ENCODE data around the gene MORN3. TPM values are rescaled to one million over a fixed set of nuclear protein-coding genes. Genes with fewer than 3 reads are reported as not detected.

Gene MORN3
- total and polyA plus RNA-seq, 9 of the 15 experiments (the other 6 are each of a cell fraction or from before 2014, with no cell fraction given) = 0.09 to 0.27 (median 0.20) TPM

DNA sequence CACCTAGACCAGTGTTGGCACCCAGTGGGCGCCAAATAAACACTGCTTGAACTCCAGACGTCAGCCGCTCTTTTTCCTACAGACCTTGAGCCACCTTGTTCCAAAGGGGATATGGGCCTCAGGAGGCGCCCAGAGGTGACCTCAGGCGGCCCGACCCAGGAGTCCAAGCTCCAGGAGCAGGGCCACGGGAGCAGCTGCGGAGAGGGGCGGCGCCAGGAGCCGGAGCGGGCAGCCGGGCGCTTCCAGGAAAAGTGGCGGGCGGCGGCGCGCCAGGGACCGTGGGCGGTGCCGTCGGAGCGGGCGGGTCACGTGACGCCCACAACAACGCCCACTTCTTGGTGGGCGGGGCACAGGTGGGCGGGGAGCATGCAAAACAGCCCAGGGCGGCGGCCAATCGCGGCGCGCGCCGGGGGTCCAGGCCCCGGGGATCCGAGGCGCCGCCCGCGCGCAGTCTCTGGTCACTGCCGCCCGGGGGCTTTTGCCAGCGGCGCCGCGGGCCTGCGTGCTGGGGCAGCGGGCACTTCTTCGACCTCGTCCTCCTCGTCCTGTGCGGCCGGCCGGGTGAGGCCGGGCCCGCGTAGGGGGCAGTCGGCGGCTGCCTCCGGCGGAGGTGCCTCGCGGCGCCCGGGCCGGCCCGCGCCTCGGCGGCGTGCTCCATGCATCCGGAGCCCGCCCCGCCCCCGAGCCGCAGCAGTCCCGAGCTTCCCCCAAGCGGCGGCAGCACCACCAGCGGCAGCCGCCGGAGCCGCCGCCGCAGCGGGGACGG is 43.2 kb downstream of the MORN3 start, which contains the start of gene ORAI1 (continued):
- TF ChIP-seq, protein P1, sequence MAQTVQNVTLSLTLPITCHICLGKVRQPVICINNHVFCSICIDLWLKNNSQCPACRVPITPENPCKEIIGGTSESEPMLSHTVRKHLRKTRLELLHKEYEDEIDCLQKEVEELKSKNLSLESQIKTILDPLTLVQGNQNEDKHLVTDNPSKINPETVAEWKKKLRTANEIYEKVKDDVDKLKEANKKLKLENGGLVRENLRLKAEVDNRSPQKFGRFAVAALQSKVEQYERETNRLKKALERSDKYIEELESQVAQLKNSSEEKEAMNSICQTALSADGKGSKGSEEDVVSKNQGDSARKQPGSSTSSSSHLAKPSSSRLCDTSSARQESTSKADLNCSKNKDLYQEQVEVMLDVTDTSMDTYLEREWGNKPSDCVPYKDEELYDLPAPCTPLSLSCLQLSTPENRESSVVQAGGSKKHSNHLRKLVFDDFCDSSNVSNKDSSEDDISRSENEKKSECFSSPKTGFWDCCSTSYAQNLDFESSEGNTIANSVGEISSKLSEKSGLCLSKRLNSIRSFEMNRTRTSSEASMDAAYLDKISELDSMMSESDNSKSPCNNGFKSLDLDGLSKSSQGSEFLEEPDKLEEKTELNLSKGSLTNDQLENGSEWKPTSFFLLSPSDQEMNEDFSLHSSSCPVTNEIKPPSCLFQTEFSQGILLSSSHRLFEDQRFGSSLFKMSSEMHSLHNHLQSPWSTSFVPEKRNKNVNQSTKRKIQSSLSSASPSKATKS (CRISPR knock-in tag; IDR thresholded peaks at IDR 0.05) = no peak
- TF ChIP-seq PYGO2 (tag; IDR thresholded peaks at IDR 0.05) (no peak), TEAD4 (IDR thresholded peaks at IDR 0.05; ENCODE audit: low read length) (peak; percentile 23; the same call in 1 of the 2 replicates), TEAD4 (CRISPR knock-in tag; IDR thresholded peaks at IDR 0.05; ENCODE audit: borderline replicate concordance) (no peak), CXXC5 (CRISPR knock-in tag; IDR thresholded peaks at IDR 0.05) (peak; percentile 91), THAP12 (CRISPR knock-in tag; IDR thresholded peaks at IDR 0.05) (peak; percentile 65; the same call in 1 of the 2 replicates), TAL1 (IDR thresholded peaks at IDR 0.05) (no peak), USF2 (CRISPR knock-in tag; IDR thresholded peaks at IDR 0.05) (peak; percentile 96), ARID3A (IDR thresholded peaks at IDR 0.05; ENCODE audit: borderline replicate concordance, low read depth, low read length) (no peak), BDP1 (IDR thresholded peaks at IDR 0.05; ENCODE audit: insufficient read depth, insufficient read length) (no peak), HLTF (IDR thresholded peaks at IDR 0.05) (0 out of 2 replicates have a peak, but pooled peaks have one; percentile 2), ZBTB5 (IDR thresholded peaks at IDR 0.05) (no peak), SMAD4 (CRISPR knock-in tag; conservative IDR thresholded peaks at IDR 0.05) (peak; percentile 96), SREBF1 (IDR thresholded peaks at IDR 0.05; ENCODE audit: borderline replicate concordance, low read depth, low read length) (no peak), TRIM24 (IDR thresholded peaks at IDR 0.05) (no peak), LARP7 (IDR thresholded peaks at IDR 0.05) (no peak), CAMTA2 (CRISPR knock-in tag; conservative IDR thresholded peaks at IDR 0.05) (0 out of 2 replicates have a peak, but pooled peaks have one; percentile 23)
- TF ChIP-seq, protein P2, sequence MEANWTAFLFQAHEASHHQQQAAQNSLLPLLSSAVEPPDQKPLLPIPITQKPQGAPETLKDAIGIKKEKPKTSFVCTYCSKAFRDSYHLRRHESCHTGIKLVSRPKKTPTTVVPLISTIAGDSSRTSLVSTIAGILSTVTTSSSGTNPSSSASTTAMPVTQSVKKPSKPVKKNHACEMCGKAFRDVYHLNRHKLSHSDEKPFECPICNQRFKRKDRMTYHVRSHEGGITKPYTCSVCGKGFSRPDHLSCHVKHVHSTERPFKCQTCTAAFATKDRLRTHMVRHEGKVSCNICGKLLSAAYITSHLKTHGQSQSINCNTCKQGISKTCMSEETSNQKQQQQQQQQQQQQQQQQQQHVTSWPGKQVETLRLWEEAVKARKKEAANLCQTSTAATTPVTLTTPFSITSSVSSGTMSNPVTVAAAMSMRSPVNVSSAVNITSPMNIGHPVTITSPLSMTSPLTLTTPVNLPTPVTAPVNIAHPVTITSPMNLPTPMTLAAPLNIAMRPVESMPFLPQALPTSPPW (CRISPR knock-in tag; IDR thresholded peaks at IDR 0.05) = peak; percentile 82
